GM23338 (cell line): ENCODE results near the gene FAM174A. TPM values are rescaled to one million over a fixed set of nuclear protein-coding genes. Genes with fewer than 3 reads are reported as not detected.
A peak's percentile ranks its signal among the peaks of the same experiment; 100 is the strongest.

Experiments used
- ATAC-seq: fragments of 200-7000 bp; cut with Tn5 transposase; 3 replicates; pipeline ENCODE4 v1.9.1; 2020
- DNase-seq: peaks from one replicate; pipeline ENCODE4 v3.0.0-alpha.2; 2015; ENCODE audit warnings: low spot score
- H2AFZ ChIP-seq: fragments of 200-600 bp; sonication (generic); 2 replicates; pipeline ENCODE4 v1.8.0; 2016; ENCODE audit warnings: antibody characterized with exemption, mild to moderate bottlenecking, moderate library complexity
- H3F3A ChIP-seq: fragments of 200-600 bp; sonication (generic); replicated peaks from 2 replicates; pipeline ENCODE4 v1.8.0; 2017; ENCODE audit warnings: antibody characterized with exemption, mixed run types, low read depth
- H3K27ac ChIP-seq: fragments of 200-600 bp; sonication (generic); 2 replicates; pipeline ENCODE4 v1.6.1; 2016; ENCODE audit warnings: low read depth
- H3K27me3 ChIP-seq: fragments of 200-600 bp; sonication (generic); 2 replicates; pipeline ENCODE4 v1.8.0; 2016; ENCODE audit warnings: mild to moderate bottlenecking, mixed run types, moderate library complexity; ENCODE audit not compliant: insufficient read depth
- H3K36me3 ChIP-seq: fragments of 200-600 bp; sonication (generic); 2 replicates; pipeline ENCODE4 v1.8.0; 2016; ENCODE audit warnings: mild to moderate bottlenecking; ENCODE audit not compliant: insufficient read depth
- H3K4me1 ChIP-seq: fragments of 200-600 bp; sonication (generic); 2 replicates; pipeline ENCODE4 v1.8.0; 2016; ENCODE audit warnings: mild to moderate bottlenecking, moderate library complexity; ENCODE audit not compliant: insufficient read depth
- H3K4me2 ChIP-seq: fragments of 200-600 bp; sonication (generic); 2 replicates; pipeline ENCODE4 v1.7.1; 2017; ENCODE audit warnings: mixed run types
- H3K4me3 ChIP-seq: fragments of 200-600 bp; sonication (generic); 2 replicates; pipeline ENCODE4 v1.6.1; 2016; ENCODE audit warnings: mixed run types
- H3K79me2 ChIP-seq: fragments of 200-600 bp; sonication (generic); replicated peaks from 2 replicates; pipeline ENCODE4 v1.8.0; 2017; ENCODE audit warnings: mild to moderate bottlenecking; ENCODE audit not compliant: insufficient read depth
- H3K9me2 ChIP-seq: fragments of 200-600 bp; sonication (generic); 2 replicates; pipeline ENCODE4 v1.8.0; 2017; ENCODE audit not compliant: insufficient read depth
- H4K20me1 ChIP-seq: fragments of 200-600 bp; sonication (generic); replicated peaks from 2 replicates; pipeline ENCODE4 v1.8.0; 2017; ENCODE audit warnings: mild to moderate bottlenecking; ENCODE audit not compliant: insufficient read depth
- H3K27ac Mint-ChIP-seq: 2 replicates; pipeline ENCODE4 v1.8.0; 2020; ENCODE audit warnings: inconsistent platforms, mild to moderate bottlenecking, moderate library complexity, mixed read lengths
- H3K27me3 Mint-ChIP-seq: 3 replicates; pipeline ENCODE4 v1.8.0; 2022; ENCODE audit warnings: low read depth, mild to moderate bottlenecking, moderate library complexity, mixed read lengths, inconsistent platforms; ENCODE audit not compliant: insufficient read depth, poor library complexity
- H3K36me3 Mint-ChIP-seq: 3 replicates; pipeline ENCODE4 v1.8.0; 2021; ENCODE audit warnings: low read depth, mild to moderate bottlenecking, inconsistent platforms, moderate library complexity, mixed read lengths
- H3K4me1 Mint-ChIP-seq: 3 replicates; pipeline ENCODE4 v1.8.0; 2020; ENCODE audit warnings: mild to moderate bottlenecking, inconsistent platforms, mixed read lengths
- H3K4me3 Mint-ChIP-seq: 3 replicates; pipeline ENCODE4 v1.8.0; 2021; ENCODE audit warnings: moderate library complexity, mild to moderate bottlenecking, inconsistent platforms, mixed read lengths
- H3K9me3 Mint-ChIP-seq: 3 replicates; pipeline ENCODE4 v1.8.0; 2020; ENCODE audit warnings: moderate library complexity, mild to moderate bottlenecking, inconsistent platforms, mixed read lengths
- CTCF ChIP-seq, 2 experiments: fragments of 200-600 bp in 1 of 2; sonication (generic) in 1 of 2; conservative IDR thresholded peaks; 2 replicates each; pipeline versions ENCODE4 v1.5.1 to v1.6.1; 2016 to 2017; ENCODE audit warnings: antibody characterized with exemption in 2 of 2, low read depth in 2 of 2, mild to moderate bottlenecking in 2 of 2, moderate library complexity in 1 of 2
- ETS1 ChIP-seq: IDR thresholded peaks from 2 replicates; pipeline ENCODE4 v1.6.1; 2016; ENCODE audit warnings: antibody characterized with exemption
- EZH2phosphoT487 ChIP-seq: fragments of 200-600 bp; sonication (generic); IDR thresholded peaks from one replicate; pipeline ENCODE4 v1.8.1; 2018; ENCODE audit warnings: antibody characterized with exemption; ENCODE audit not compliant: unreplicated experiment
- ZNF331 ChIP-seq: fragments of 250-450 bp; sonication (Bioruptor Pico); IDR thresholded peaks from 2 replicates; pipeline ENCODE4 v1.5.0; 2020; ENCODE audit warnings: low read depth, mild to moderate bottlenecking, moderate library complexity
- polyA plus RNA-seq: library from polyadenylated mRNA; unstranded; fragments of >200 nt; fragmentation: Nextera tagmentation; extraction: Ambion mirVana; gene quantifications from 2 replicates; pipeline ENCODE4 v1.2.1, GENCODE V29; 2016
- total RNA-seq: library from RNA; depleted of rRNA; stranded (reverse); fragments of >200 nt; shearing (Covaris generic); gene quantifications from 2 replicates; pipeline ENCODE4 v1.2.3, GENCODE V29; 2014

Gene FAM174A
- total and polyA plus RNA-seq, 2 experiments from 2014 or later, result 5.6 to 9.5 TPM

GRCh38 chr5:100517301-100517974, 17.7 kb upstream of the FAM174A start:
- Histone ChIP-seq H3K4me1 (no peaks in the 10 kb centered on the region), H3K9me2 (0 out of 2 replicates have a peak, but pooled peaks cover 4% of the 10 kb centered on the region), H3K4me3 (no peak overlapping the region), H3K36me3 (no peaks in the 10 kb centered on the region), H3F3A (no peaks in the 10 kb centered on the region), H4K20me1 (no peaks in the 10 kb centered on the region), H3K27me3 (no peaks in the 10 kb centered on the region), H2AFZ (no peak overlapping the region), H3K27ac (no peak overlapping the region), H3K79me2 (no peaks in the 10 kb centered on the region), H3K4me2 (no peak overlapping the region)
- Mint-ChIP-seq H3K9me3 (0 out of 3 replicates have a peak, but pooled peaks cover 3% of the 10 kb centered on the region), H3K27ac (no peak overlapping the region; the same call in 1 of the 2 replicates), H3K36me3 (no peaks in the 10 kb centered on the region), H3K4me3 (no peak overlapping the region), H3K27me3 (peaks cover 3% of the 10 kb centered on the region), H3K4me1 (no peaks in the 10 kb centered on the region)
- TF ChIP-seq CTCF (conservative IDR thresholded peaks at IDR 0.05; ENCODE audit: low read depth in 2 of 2) (peak in 1 of 2 experiments; percentile 17; a peak in 1 of 4 replicates), EZH2phosphoT487 (no peak)
- peak; percentile 83 for ATAC-seq
- peak; percentile 45 for DNase-seq

GRCh38 chr5:100518377-100518776, 16.8 kb upstream of the FAM174A start:
- DNase-seq (peak; percentile 24), ATAC-seq (no peak; the same call in 2 of the 3 replicates)
- Mint-ChIP-seq H3K27ac (no peak overlapping the region), H3K4me1 (no peaks in the 10 kb centered on the region), H3K27me3 (peaks cover 3% of the 10 kb centered on the region), H3K4me3 (no peak overlapping the region), H3K9me3 (0 out of 3 replicates have a peak, but pooled peaks cover 3% of the 10 kb centered on the region), H3K36me3 (no peaks in the 10 kb centered on the region)
- H3F3A ChIP-seq, result no peaks in the 10 kb centered on the region
- H4K20me1 ChIP-seq, result no peaks in the 10 kb centered on the region
- 0 out of 2 replicates have a peak, but pooled peaks cover 4% of the 10 kb centered on the region for H3K9me2 ChIP-seq
- H2AFZ ChIP-seq, result no peak overlapping the region
- H3K4me2 ChIP-seq, result no peak overlapping the region
- no peaks in the 10 kb centered on the region for H3K79me2 ChIP-seq
- H3K27ac ChIP-seq, result no peak overlapping the region
- H3K4me1 ChIP-seq, result no peaks in the 10 kb centered on the region
- no peak for TF ChIP-seq ZNF331 (CRISPR knock-in tag)
- peak; percentile 23 to 42; a peak in 3 of 4 replicates for TF ChIP-seq CTCF (conservative IDR thresholded peaks at IDR 0.05; ENCODE audit: low read depth in 2 of 2)
- H3K27me3 ChIP-seq, result no peaks in the 10 kb centered on the region
- no peaks in the 10 kb centered on the region for H3K36me3 ChIP-seq
- no peak overlapping the region for H3K4me3 ChIP-seq

- H2AFZ ChIP-seq, result no peak overlapping the region
- Mint-ChIP-seq H3K4me1 (no peaks in the 10 kb centered on the region), H3K27ac (no peak overlapping the region), H3K27me3 (peaks cover 3% of the 10 kb centered on the region), H3K36me3 (no peaks in the 10 kb centered on the region), H3K9me3 (0 out of 3 replicates have a peak, but pooled peaks cover 3% of the 10 kb centered on the region), H3K4me3 (no peak overlapping the region)
- H3K4me2 ChIP-seq, result no peak overlapping the region
- H3K27ac ChIP-seq, result no peak overlapping the region
- DNase-seq (no peak), ATAC-seq (no peak)
- no peak overlapping the region for H3K4me3 ChIP-seq
- H3K36me3 ChIP-seq, result no peaks in the 10 kb centered on the region
- H3K27me3 ChIP-seq, result no peaks in the 10 kb centered on the region
- no peaks in the 10 kb centered on the region for H4K20me1 ChIP-seq
- no peaks in the 10 kb centered on the region for H3K79me2 ChIP-seq
- no peaks in the 10 kb centered on the region for H3F3A ChIP-seq
- H3K9me2 ChIP-seq, result 0 out of 2 replicates have a peak, but pooled peaks cover 4% of the 10 kb centered on the region
- no peaks in the 10 kb centered on the region for H3K4me1 ChIP-seq
- TF ChIP-seq ETS1, result no peak
These were observed 16.1 kb upstream of the FAM174A start for GRCh38 chr5:100519075-100519474.
